ENCODE measurements around the gene NDUFB6.
A peak's percentile ranks its signal among the peaks of the same experiment; 100 is the strongest.

- TF ChIP-seq, protein P1, sequence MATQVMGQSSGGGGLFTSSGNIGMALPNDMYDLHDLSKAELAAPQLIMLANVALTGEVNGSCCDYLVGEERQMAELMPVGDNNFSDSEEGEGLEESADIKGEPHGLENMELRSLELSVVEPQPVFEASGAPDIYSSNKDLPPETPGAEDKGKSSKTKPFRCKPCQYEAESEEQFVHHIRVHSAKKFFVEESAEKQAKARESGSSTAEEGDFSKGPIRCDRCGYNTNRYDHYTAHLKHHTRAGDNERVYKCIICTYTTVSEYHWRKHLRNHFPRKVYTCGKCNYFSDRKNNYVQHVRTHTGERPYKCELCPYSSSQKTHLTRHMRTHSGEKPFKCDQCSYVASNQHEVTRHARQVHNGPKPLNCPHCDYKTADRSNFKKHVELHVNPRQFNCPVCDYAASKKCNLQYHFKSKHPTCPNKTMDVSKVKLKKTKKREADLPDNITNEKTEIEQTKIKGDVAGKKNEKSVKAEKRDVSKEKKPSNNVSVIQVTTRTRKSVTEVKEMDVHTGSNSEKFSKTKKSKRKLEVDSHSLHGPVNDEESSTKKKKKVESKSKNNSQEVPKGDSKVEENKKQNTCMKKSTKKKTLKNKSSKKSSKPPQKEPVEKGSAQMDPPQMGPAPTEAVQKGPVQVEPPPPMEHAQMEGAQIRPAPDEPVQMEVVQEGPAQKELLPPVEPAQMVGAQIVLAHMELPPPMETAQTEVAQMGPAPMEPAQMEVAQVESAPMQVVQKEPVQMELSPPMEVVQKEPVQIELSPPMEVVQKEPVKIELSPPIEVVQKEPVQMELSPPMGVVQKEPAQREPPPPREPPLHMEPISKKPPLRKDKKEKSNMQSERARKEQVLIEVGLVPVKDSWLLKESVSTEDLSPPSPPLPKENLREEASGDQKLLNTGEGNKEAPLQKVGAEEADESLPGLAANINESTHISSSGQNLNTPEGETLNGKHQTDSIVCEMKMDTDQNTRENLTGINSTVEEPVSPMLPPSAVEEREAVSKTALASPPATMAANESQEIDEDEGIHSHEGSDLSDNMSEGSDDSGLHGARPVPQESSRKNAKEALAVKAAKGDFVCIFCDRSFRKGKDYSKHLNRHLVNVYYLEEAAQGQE (IDR thresholded peaks at IDR 0.05), result peak; percentile 47
- TF ChIP-seq ZBTB33 (IDR thresholded peaks at IDR 0.05) (peak; percentile 88), TAF1 (conservative IDR thresholded peaks at IDR 0.05) (no peak), CTCF (IDR thresholded peaks at IDR 0.05; ENCODE audit: low read depth, low read length, missing input control) (no peak), ATF3 (IDR thresholded peaks at IDR 0.05) (no peak), RAD21 (IDR thresholded peaks at IDR 0.05) (no peak), YY1 (IDR thresholded peaks at IDR 0.05) (peak; percentile 48), MAX (IDR thresholded peaks at IDR 0.05) (no peak), JUND (IDR thresholded peaks at IDR 0.05) (no peak), EGR1 (IDR thresholded peaks at IDR 0.05; ENCODE audit: low read depth in 2 of 2) (no peak), FOXA1 (IDR thresholded peaks at IDR 0.05) (no peak), GABPA (IDR thresholded peaks at IDR 0.05 in 1 of 2, conservative IDR thresholded peaks at IDR 0.05 in 1 of 2) (peak in 1 of 2 donors; percentile 23), SP1 (IDR thresholded peaks at IDR 0.05) (no peak), RXRA (IDR thresholded peaks at IDR 0.05) (peak in 1 of 2 donors; percentile 6)
Measured at GRCh38 chr9:32550562-32551275, 22.2 kb downstream of the NDUFB6 start.
